Colonic mucosa (tissue), 4 donors: ENCODE measurements around the gene PARG. TPM values are rescaled to one million over a fixed set of nuclear protein-coding genes. Genes with fewer than 3 reads are reported as not detected.

Source experiments
- DNase-seq: peaks from one replicate; pipeline ENCODE4 v3.0.0-alpha.2; 2020
- H3K27ac ChIP-seq: fragments of 200-600 bp; one replicate; pipeline ENCODE4 v1.8.0; 2021
- H3K27me3 ChIP-seq: fragments of 200-600 bp; one replicate; pipeline ENCODE4 v1.8.0; 2021
- H3K36me3 ChIP-seq: fragments of 200-600 bp; one replicate; pipeline ENCODE4 v1.8.0; 2021
- H3K4me1 ChIP-seq: fragments of 200-600 bp; one replicate; pipeline ENCODE4 v1.8.0; 2021; ENCODE audit warnings: mild to moderate bottlenecking
- H3K4me3 ChIP-seq: fragments of 200-600 bp; one replicate; pipeline ENCODE4 v1.8.0; 2021
- H3K9ac ChIP-seq, 2 donors: one replicate each; pipeline ENCODE4 v1.7.0; 2013; ENCODE audit warnings: control low read depth in 2 of 2, low read depth in 2 of 2, low read length in 2 of 2
- H3K9me3 ChIP-seq: fragments of 200-600 bp; one replicate; pipeline ENCODE4 v1.8.0; 2021
- CTCF ChIP-seq: fragments of 200-600 bp; IDR thresholded peaks from one replicate; pipeline ENCODE4 v1.8.0; 2022; ENCODE audit warnings: antibody characterized with exemption, mild to moderate bottlenecking
- intact Hi-C: fragments of 100-400 bp; cut with DNase I; formaldehyde crosslinking; loops from one replicate; pipeline ENCODE4 v1.14.1; 2022
- total RNA-seq, 2 donors: library from RNA; stranded (reverse); fragmentation: NEBNext Ultra II Directional in 1 of 2; extraction: Animal tissue kit (Norgen Biotek cat#: 25700) in 1 of 2; gene quantifications; one replicate each; pipeline ENCODE4 v1.2.1, GENCODE V29; 2021
- donor health status: healthy.
- donor health status: DM: no; HTN: no; CAD: no.
- donor health status: DM: no; HTN: no; CAD: no.

Gene PARG
- total RNA-seq, 2 donors from 2014 or later: 26.1 to 29.6 TPM

GRCh38 chr10:49769692-49770091 lies 172.1 kb downstream of the PARG start:
- H3K4me3 ChIP-seq: no peak overlapping the region
- TF ChIP-seq CTCF: no peak
- no peaks in the 10 kb centered on the region for H3K4me1 ChIP-seq
- no peaks in the 10 kb centered on the region for H3K36me3 ChIP-seq
- H3K27ac ChIP-seq: no peak overlapping the region
- intact Hi-C loops: no loop called here
- H3K27me3 ChIP-seq: peaks cover 19% of the 10 kb centered on the region
- no peak for DNase-seq
- H3K9me3 ChIP-seq: no peaks in the 10 kb centered on the region
- no peak overlapping the region for H3K9ac ChIP-seq

- no peaks in the 10 kb centered on the region for H3K36me3 ChIP-seq
- intact Hi-C loops: no loop called here
- H3K9me3 ChIP-seq: no peaks in the 10 kb centered on the region
- DNase-seq: no peak
- H3K27me3 ChIP-seq: peaks cover 19% of the 10 kb centered on the region
- H3K9ac ChIP-seq: no peak overlapping the region
- no peak overlapping the region for H3K27ac ChIP-seq
- no peak overlapping the region for H3K4me3 ChIP-seq
- no peak for TF ChIP-seq CTCF
- H3K4me1 ChIP-seq: no peaks in the 10 kb centered on the region
These were observed 173.1 kb downstream of the PARG start for GRCh38 chr10:49768731-49769130.

- intact Hi-C loops: no loop called here
- no peak overlapping the region for H3K27ac ChIP-seq
- H3K27me3 ChIP-seq: peaks cover 19% of the 10 kb centered on the region
- no peaks in the 10 kb centered on the region for H3K36me3 ChIP-seq
- no peaks in the 10 kb centered on the region for H3K9me3 ChIP-seq
- no peak overlapping the region for H3K4me3 ChIP-seq
- no peak for TF ChIP-seq CTCF
- H3K9ac ChIP-seq: no peak overlapping the region
- no peaks in the 10 kb centered on the region for H3K4me1 ChIP-seq
- no peak for DNase-seq
These were observed 173.5 kb downstream of the PARG start for GRCh38 chr10:49768329-49768728.

Other genes starting within 250 kb of the PARG start
- 1 to 10 TPM in 1 of 2 donors, under 1 TPM in 1; 0.79 to 3.2 TPM for gene OGDHL, start 179.7 kb downstream of the PARG start, total RNA-seq
- 10 to 100 TPM in 1 of 2 donors, 1 to 10 TPM in 1; 7.7 to 10.2 TPM for gene TIMM23B, start within 50 bp of the PARG start, total RNA-seq
- gene AGAP6, start 46.4 kb upstream of the PARG start, total RNA-seq: 1 to 10 TPM; 4.9 to 7.9 TPM
- 10 to 100 TPM; 41.2 to 55.5 TPM for gene WASHC2A, start 125.9 kb upstream of the PARG start, total RNA-seq